SH-SY5Y (cell line): ENCODE results near the gene SCN1B.

Experiments
- GATA2 ChIP-seq: IDR thresholded peaks from 2 replicates; pipeline ENCODE4 v1.6.1; 2011; ENCODE audit warnings: mild to moderate bottlenecking, low read depth, low read length
- GATA3 ChIP-seq: IDR thresholded peaks from 2 replicates; pipeline ENCODE4 v1.6.1; 2011; ENCODE audit warnings: low read depth, mild to moderate bottlenecking, low read length, moderate library complexity

DNA sequence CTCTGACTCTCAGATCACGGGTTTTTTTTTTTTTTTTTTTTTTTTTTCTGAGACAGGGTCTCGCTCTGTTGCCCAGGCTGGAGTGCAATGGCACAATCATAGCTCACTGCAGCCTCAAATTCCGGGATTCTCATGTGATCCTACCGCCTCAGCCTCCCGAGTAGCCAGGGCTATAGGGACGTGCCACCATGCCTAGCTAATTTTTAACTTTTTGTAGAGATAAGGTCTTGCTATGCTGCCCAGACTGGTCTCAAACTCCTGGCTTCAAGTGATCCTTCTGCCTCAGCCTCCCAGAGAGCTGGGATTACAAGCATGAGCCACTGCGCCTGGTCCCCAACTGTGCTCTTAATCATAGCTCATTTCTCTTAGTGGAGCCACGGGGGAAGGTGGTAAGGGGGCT, 34.7 kb upstream of the SCN1B start:
- TF ChIP-seq GATA2 (no peak), GATA3 (no peak)
